Gastrocnemius medialis (tissue), 4 donors: Measurements from ENCODE around the gene VPREB3.
A peak's percentile ranks its signal among the peaks of the same experiment; 100 is the strongest.

Source experiments
- CTCF ChIP-seq, 5 experiments: fragments of 450-650 bp in 3 of 5; fragments of 200-600 bp in 2 of 5; sonication (generic) in 2 of 5; IDR thresholded peaks in 4 of 5; conservative IDR thresholded peaks in 1 of 5; 1 replicate in 4 of 5; 2 replicates in 1 of 5; pipeline ENCODE4 v1.5.1; 2016 to 2019; ENCODE audit warnings: antibody characterized with exemption in 5 of 5, mild to moderate bottlenecking in 3 of 5, moderate library complexity in 3 of 5
- POLR2A ChIP-seq, 2 donors: fragments of 450-650 bp; IDR thresholded peaks; one replicate each; pipeline ENCODE4 v1.6.1; 2017; ENCODE audit warnings: antibody characterized with exemption in 2 of 2, mild to moderate bottlenecking in 2 of 2, moderate library complexity in 2 of 2

GRCh38 chr22:23750714-23751440 is 3.3 kb downstream of the VPREB3 start, which contains the start of gene ZNF70:
- TF ChIP-seq POLR2A (IDR thresholded peaks at IDR 0.05) (peak; percentile 73 to 74), CTCF (IDR thresholded peaks at IDR 0.05 in 4 of 5, conservative IDR thresholded peaks at IDR 0.05 in 1 of 5) (peak in 3 of 5 experiments; percentile 12 to 30 (median 22))
